SK-N-SH treated with all-trans-retinoic acid at 6 μM for 48 hours (cell line): ENCODE measurements around the gene ASPDH.

Experiments
- ATAC-seq: fragments of 200-7000 bp; cut with Tn5 transposase; 3 replicates; pipeline ENCODE4 v1.9.1; 2020; ENCODE audit warnings: mild to moderate bottlenecking, moderate library complexity
- ARNTL ChIP-seq: fragments of 450-650 bp; formaldehyde crosslinking; IDR thresholded peaks from 2 replicates; pipeline ENCODE4 v1.5.0; 2020; ENCODE audit warnings: low read depth, mild to moderate bottlenecking, moderate library complexity, borderline replicate concordance
- BACH2 ChIP-seq: fragments of 250-450 bp; sonication (Bioruptor Pico); IDR thresholded peaks from 2 replicates; pipeline ENCODE4 v1.9.0; 2021; ENCODE audit warnings: mild to moderate bottlenecking, borderline replicate concordance
- CSDC2 ChIP-seq: fragments of 250-450 bp; sonication (Bioruptor Pico); IDR thresholded peaks from 2 replicates; pipeline ENCODE4 v1.5.0; 2020; ENCODE audit warnings: mild to moderate bottlenecking, moderate library complexity
- ESRRG ChIP-seq: fragments of 250-450 bp; sonication (Bioruptor Pico); IDR thresholded peaks from 2 replicates; pipeline ENCODE4 v1.6.1; 2021; ENCODE audit warnings: mild to moderate bottlenecking
- GLIS3 ChIP-seq: fragments of 250-450 bp; sonication (Bioruptor Pico); IDR thresholded peaks from 2 replicates; pipeline ENCODE4 v1.5.0; 2020; ENCODE audit warnings: mild to moderate bottlenecking, moderate library complexity
- ISL1 ChIP-seq: fragments of 250-450 bp; sonication (Bioruptor Pico); IDR thresholded peaks from 2 replicates; pipeline ENCODE4 v2.1.2; 2022; ENCODE audit warnings: mild to moderate bottlenecking, moderate library complexity
- OSR1 ChIP-seq: fragments of 250-450 bp; sonication (Bioruptor Pico); IDR thresholded peaks from 2 replicates; pipeline ENCODE4 v1.8.0; 2022; ENCODE audit warnings: moderate library complexity, mild to moderate bottlenecking, inconsistent platforms
- RARB ChIP-seq: fragments of 250-450 bp; sonication (Bioruptor Pico); IDR thresholded peaks from 2 replicates; pipeline ENCODE4 v1.8.0; 2021; ENCODE audit warnings: mild to moderate bottlenecking, moderate library complexity
- SNAI2 ChIP-seq: fragments of 250-450 bp; sonication (Bioruptor Pico); IDR thresholded peaks from 2 replicates; pipeline ENCODE4 v1.5.0; 2020; ENCODE audit warnings: mild to moderate bottlenecking, moderate library complexity
- TCF4 ChIP-seq: fragments of 250-450 bp; sonication (Bioruptor Pico); IDR thresholded peaks from 2 replicates; pipeline ENCODE4 v1.8.0; 2021; ENCODE audit warnings: mild to moderate bottlenecking, moderate library complexity, borderline replicate concordance
- TOX ChIP-seq: fragments of 250-450 bp; sonication (Bioruptor Pico); IDR thresholded peaks from 2 replicates; pipeline ENCODE4 v1.8.0; 2021; ENCODE audit warnings: mild to moderate bottlenecking, moderate library complexity, borderline replicate concordance
- ZC3H10 ChIP-seq: fragments of 250-450 bp; sonication (Bioruptor Pico); IDR thresholded peaks from 2 replicates; pipeline ENCODE4 v1.5.1; 2021; ENCODE audit warnings: mild to moderate bottlenecking, moderate library complexity
- ZNF70 ChIP-seq: fragments of 450-650 bp; formaldehyde crosslinking; IDR thresholded peaks from 2 replicates; pipeline ENCODE4 v1.5.0; 2020; ENCODE audit warnings: mild to moderate bottlenecking, moderate library complexity
- TF ChIP-seq, protein P1 (sequence below): fragments of 250-450 bp; sonication (Bioruptor Pico); IDR thresholded peaks from 2 replicates; pipeline ENCODE4 v1.5.0; 2020; ENCODE audit warnings: mild to moderate bottlenecking, moderate library complexity
- TF ChIP-seq, protein P2 (sequence below): fragments of 250-450 bp; sonication (Bioruptor Pico); IDR thresholded peaks from 2 replicates; pipeline ENCODE4 v1.5.1; 2020; ENCODE audit warnings: low read depth, mild to moderate bottlenecking, moderate library complexity
- TF ChIP-seq, protein P3 (sequence below): fragments of 250-450 bp; sonication (Bioruptor Pico); IDR thresholded peaks from 2 replicates; pipeline ENCODE4 v1.8.0; 2021; ENCODE audit warnings: low read depth, mild to moderate bottlenecking, moderate library complexity, borderline replicate concordance

The ASPDH gene

DNA sequence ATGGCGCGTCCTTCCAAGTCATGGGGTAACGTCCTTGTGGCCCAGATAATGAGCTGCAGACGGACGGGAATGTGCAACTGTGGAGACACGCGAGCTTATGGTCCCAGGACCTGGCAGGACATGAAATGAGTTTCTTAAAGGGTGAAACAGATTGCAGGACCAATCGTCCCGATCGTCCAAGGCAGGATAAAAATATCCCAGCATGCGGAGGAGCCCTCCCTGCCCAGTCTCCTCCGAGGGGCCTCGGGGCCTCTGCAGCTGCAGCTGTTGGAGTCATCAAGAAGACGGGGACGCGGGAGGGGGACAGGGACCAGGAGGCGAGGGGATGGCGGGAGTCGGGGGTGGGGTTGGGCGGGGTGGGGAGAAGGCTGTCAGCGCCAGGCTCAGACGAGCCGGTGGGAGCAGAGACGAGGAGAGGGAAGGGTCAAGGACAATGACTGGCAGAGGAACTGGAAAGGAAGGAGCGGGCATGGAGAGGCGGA is 22.7 kb downstream of the ASPDH start (continued):
- TF ChIP-seq TCF4 (no peak), ZNF70 (CRISPR knock-in tag) (no peak)
- TF ChIP-seq, all 23 proteins: peak for 0

DNA sequence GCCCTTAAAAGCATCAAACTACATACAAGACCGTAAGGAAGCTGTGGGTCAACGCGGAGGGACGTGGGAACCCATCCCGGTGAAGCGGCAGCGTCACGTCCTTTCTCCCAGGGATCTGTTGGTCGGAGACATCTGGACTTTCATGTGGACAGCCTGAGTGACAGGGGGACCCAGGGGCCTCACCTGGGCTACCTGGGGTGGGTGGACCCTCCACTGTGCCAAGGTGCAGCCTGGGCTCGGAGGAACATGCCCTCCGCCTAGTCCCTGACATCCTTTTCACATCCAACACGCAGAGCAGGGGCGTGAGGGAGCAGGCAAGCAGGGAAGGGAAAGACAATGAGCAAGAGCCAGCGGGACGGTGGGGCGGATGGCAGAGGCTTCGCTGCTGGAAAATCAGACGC is 23.3 kb downstream of the ASPDH start:
- ATAC-seq: no peak

DNA sequence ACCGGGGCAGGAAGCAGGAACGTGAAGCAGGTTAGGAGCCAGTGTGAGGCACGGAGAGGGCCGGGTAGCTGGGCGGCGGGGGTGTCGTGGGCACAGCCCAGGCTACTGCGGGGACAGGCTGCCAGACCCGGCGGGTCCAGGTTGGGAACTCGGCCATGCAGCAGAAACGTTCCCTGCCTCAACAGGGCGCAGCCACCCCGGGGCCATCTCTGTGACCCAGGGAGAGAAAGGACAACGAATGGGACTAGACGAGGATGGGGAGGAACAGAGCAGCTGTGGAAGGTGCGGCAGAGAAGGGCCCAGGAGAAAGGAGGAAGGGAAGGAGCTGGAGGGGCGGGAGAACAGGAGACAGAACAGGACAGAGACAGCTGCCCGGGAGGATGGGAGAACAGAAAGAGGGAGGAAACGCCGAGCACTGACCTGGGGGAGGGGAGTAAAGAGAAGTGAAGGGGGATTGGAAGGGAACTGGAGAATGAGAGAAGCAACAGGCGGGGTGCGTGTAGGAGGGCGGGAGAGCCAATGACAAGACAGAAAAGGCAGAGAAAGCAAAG is 24.2 kb downstream of the ASPDH start:
- TF ChIP-seq SNAI2 (CRISPR knock-in tag) (no peak), ARNTL (CRISPR knock-in tag) (no peak), RARB (CRISPR knock-in tag) (no peak), ZNF70 (CRISPR knock-in tag) (no peak)
- TF ChIP-seq, protein P1, sequence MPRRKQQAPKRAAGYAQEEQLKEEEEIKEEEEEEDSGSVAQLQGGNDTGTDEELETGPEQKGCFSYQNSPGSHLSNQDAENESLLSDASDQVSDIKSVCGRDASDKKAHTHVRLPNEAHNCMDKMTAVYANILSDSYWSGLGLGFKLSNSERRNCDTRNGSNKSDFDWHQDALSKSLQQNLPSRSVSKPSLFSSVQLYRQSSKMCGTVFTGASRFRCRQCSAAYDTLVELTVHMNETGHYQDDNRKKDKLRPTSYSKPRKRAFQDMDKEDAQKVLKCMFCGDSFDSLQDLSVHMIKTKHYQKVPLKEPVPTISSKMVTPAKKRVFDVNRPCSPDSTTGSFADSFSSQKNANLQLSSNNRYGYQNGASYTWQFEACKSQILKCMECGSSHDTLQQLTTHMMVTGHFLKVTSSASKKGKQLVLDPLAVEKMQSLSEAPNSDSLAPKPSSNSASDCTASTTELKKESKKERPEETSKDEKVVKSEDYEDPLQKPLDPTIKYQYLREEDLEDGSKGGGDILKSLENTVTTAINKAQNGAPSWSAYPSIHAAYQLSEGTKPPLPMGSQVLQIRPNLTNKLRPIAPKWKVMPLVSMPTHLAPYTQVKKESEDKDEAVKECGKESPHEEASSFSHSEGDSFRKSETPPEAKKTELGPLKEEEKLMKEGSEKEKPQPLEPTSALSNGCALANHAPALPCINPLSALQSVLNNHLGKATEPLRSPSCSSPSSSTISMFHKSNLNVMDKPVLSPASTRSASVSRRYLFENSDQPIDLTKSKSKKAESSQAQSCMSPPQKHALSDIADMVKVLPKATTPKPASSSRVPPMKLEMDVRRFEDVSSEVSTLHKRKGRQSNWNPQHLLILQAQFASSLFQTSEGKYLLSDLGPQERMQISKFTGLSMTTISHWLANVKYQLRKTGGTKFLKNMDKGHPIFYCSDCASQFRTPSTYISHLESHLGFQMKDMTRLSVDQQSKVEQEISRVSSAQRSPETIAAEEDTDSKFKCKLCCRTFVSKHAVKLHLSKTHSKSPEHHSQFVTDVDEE: no peak
- ATAC-seq: no peak; the same call in 2 of the 3 replicates

More for the DNA sequence above, 23.3 kb downstream of the ASPDH start:
- TF ChIP-seq ESRRG (CRISPR knock-in tag) (no peak), TCF4 (no peak), ARNTL (CRISPR knock-in tag) (no peak), ISL1 (CRISPR knock-in tag) (no peak), BACH2 (CRISPR knock-in tag) (no peak), TOX (CRISPR knock-in tag) (no peak)
- TF ChIP-seq, protein P1: no peak
- TF ChIP-seq, all 23 proteins: peak for 0

DNA sequence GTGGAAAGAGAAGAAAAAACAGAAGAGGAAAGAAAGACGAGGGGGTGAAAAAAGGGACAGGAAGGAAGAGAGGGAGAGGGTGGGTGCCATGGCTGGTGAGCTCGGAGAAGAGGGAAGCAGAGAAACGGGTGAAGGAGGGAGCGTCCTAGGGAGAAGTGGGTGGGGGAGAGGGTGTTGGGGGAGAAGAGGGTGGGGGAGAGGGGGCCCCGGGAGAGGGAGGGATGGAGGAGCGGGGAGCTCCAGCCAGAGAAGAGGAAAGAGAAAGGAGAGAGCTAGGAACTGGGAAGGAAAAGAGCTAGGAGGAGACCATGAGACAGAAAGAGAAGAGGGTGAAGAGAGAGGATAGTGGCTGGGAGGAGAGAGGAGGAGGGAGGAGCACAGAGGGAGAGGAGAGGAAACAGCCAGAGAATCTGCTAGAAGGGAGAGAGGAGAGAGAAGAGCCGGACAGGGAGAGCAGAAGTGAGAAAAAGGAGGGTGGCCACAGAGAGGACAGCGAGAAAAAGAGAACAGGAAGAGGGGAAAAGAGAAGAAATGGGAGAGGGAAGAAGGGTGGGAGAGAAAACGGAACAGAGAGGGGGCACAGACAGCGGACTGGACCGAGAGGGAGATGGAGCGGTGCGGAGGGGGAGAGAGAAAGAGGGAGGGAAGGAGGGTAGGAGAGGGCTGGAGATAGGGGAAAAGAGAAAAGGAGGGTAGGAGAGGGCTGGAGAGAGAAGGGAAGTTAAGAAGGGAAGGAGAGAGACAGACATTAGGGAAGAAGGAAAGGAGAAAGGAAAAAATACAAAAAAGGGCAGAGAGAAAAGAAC is 25.1 kb downstream of the ASPDH start:
- 0 out of 2 replicates have a peak, but pooled peaks have one; percentile 21 for TF ChIP-seq ESRRG (CRISPR knock-in tag)
- TF ChIP-seq CSDC2 (CRISPR knock-in tag): no peak
- TF ChIP-seq SNAI2 (CRISPR knock-in tag): no peak
- TF ChIP-seq, protein P1: no peak

DNA sequence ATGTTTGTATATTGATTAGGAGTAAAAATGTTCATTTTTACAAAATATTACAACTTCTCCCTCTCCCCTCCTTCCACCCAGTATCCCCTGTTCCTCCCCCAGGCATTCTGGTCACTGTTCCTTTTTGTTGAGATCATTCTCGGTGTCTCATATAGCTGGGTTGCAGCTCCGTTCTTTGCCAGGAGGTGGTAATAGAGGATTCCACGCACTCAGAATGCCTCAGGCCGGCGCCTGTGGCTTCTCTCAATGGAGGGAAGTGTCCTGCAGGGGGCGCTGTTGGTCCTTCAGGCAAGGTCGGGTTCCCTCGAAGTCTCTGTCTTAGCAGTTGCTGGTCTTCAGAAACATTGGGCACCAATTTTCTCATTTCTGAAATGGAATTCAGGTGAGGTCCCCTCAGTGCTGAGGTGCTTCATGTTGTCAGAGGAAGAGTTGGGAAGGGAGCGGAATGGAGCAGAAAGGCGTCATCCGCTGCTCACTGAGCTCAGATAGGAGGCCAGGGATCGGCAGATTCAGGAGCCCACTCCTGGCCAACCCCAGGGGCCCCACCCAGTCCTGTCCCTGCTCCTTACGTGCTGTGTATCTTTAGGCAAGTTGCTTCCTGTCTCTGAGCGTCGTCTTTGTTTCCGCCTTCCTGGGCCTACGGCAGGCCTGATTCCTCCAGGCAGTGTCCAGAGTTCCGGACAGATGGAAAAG is 26.7 kb downstream of the ASPDH start:
- ATAC-seq: peak; percentile 8; the same call in 1 of the 3 replicates
- no peak for TF ChIP-seq ZC3H10 (CRISPR knock-in tag)
- TF ChIP-seq GLIS3 (CRISPR knock-in tag): no peak
- TF ChIP-seq, protein P2, sequence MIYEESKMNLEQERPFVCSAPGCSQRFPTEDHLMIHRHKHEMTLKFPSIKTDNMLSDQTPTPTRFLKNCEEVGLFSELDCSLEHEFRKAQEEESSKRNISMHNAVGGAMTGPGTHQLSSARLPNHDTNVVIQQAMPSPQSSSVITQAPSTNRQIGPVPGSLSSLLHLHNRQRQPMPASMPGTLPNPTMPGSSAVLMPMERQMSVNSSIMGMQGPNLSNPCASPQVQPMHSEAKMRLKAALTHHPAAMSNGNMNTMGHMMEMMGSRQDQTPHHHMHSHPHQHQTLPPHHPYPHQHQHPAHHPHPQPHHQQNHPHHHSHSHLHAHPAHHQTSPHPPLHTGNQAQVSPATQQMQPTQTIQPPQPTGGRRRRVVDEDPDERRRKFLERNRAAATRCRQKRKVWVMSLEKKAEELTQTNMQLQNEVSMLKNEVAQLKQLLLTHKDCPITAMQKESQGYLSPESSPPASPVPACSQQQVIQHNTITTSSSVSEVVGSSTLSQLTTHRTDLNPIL: no peak
- no peak for TF ChIP-seq OSR1 (CRISPR knock-in tag)
- TF ChIP-seq, protein P3, sequence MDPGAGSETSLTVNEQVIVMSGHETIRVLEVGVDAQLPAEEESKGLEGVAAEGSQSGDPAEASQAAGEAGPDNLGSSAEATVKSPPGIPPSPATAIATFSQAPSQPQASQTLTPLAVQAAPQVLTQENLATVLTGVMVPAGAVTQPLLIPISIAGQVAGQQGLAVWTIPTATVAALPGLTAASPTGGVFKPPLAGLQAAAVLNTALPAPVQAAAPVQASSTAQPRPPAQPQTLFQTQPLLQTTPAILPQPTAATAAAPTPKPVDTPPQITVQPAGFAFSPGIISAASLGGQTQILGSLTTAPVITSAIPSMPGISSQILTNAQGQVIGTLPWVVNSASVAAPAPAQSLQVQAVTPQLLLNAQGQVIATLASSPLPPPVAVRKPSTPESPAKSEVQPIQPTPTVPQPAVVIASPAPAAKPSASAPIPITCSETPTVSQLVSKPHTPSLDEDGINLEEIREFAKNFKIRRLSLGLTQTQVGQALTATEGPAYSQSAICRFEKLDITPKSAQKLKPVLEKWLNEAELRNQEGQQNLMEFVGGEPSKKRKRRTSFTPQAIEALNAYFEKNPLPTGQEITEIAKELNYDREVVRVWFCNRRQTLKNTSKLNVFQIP (CRISPR knock-in tag): no peak

More for the DNA sequence above, 25.1 kb downstream of the ASPDH start:
- ATAC-seq: peak; percentile 28
